Kidney epithelial cell (primary cell): Measurements from ENCODE around the gene TMX2. TPM values are rescaled to one million over a fixed set of nuclear protein-coding genes. Genes with fewer than 3 reads are reported as not detected.
"Not testable (repeated sequence)": the region's sequence is repeated elsewhere in the genome, so short reads cannot be mapped to it uniquely, and the experiment has no call there.

ENCODE experiments used
- DNase-seq: peaks from one replicate; pipeline ENCODE4 v3.0.0-alpha.2; 2010; ENCODE audit warnings: low read depth
- H3K27me3 ChIP-seq: 2 replicates; pipeline ENCODE4 v1.6.0; 2011; ENCODE audit warnings: low read length; ENCODE audit not compliant: control insufficient read depth, insufficient read depth
- H3K36me3 ChIP-seq: 2 replicates; pipeline ENCODE4 v1.5.1; 2011; ENCODE audit warnings: low read length; ENCODE audit not compliant: control insufficient read depth, insufficient read depth
- H3K4me3 ChIP-seq: 2 replicates; pipeline ENCODE4 v1.5.1; 2011; ENCODE audit warnings: low read depth, mild to moderate bottlenecking, control low read depth, low read length
- total RNA-seq: library from RNA; depleted of rRNA; stranded (reverse); fragments of >200 nt; gene quantifications from 2 replicates; pipeline ENCODE4 v1.2.3, GENCODE V29; 2015
- TF ChIP-seq, protein P1 (sequence below): IDR thresholded peaks from 2 replicates; pipeline ENCODE4 v1.5.1; 2011; ENCODE audit warnings: mild to moderate bottlenecking, moderate library complexity, low read length, control low read depth, inconsistent platforms; ENCODE audit not compliant: insufficient read depth, poor library complexity, severe bottlenecking

The TMX2 gene
- total RNA-seq, 1 donor from 2014 or later = 74.0 TPM

DNA sequence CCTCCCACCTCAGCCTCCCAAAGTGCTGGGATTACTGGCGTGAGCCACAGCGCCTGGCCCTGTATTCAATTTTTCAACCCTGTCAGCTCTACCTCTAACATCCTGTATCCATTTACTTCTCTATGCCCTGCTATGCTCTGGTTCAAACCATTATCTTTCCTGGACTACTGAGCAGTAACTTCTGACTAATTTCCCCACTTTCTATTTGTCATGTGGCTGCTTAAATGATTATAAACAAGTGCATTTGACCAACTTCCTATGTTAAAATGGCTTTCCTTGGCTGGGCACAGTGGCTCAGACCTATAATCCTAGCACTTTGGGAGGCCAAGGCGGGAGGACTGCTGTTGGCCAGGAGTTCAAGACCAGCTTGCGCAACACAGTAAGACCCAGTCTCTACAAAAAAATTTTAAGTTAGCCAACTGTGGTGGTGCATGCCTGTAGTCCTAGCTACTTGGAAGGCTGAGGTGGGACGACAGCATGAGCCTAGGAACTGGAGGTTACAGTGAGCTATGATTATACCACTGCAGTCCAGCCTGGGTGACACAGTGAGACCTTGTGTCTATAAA is 2.5 kb upstream of the TMX2 start:
- TF ChIP-seq, protein P1, sequence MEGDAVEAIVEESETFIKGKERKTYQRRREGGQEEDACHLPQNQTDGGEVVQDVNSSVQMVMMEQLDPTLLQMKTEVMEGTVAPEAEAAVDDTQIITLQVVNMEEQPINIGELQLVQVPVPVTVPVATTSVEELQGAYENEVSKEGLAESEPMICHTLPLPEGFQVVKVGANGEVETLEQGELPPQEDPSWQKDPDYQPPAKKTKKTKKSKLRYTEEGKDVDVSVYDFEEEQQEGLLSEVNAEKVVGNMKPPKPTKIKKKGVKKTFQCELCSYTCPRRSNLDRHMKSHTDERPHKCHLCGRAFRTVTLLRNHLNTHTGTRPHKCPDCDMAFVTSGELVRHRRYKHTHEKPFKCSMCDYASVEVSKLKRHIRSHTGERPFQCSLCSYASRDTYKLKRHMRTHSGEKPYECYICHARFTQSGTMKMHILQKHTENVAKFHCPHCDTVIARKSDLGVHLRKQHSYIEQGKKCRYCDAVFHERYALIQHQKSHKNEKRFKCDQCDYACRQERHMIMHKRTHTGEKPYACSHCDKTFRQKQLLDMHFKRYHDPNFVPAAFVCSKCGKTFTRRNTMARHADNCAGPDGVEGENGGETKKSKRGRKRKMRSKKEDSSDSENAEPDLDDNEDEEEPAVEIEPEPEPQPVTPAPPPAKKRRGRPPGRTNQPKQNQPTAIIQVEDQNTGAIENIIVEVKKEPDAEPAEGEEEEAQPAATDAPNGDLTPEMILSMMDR = no peak
- no peak for DNase-seq
- H3K4me3 ChIP-seq = no peak overlapping the region
- H3K27me3 ChIP-seq = no peaks in the 10 kb centered on the region
- H3K36me3 ChIP-seq = no peaks in the 10 kb centered on the region

DNA sequence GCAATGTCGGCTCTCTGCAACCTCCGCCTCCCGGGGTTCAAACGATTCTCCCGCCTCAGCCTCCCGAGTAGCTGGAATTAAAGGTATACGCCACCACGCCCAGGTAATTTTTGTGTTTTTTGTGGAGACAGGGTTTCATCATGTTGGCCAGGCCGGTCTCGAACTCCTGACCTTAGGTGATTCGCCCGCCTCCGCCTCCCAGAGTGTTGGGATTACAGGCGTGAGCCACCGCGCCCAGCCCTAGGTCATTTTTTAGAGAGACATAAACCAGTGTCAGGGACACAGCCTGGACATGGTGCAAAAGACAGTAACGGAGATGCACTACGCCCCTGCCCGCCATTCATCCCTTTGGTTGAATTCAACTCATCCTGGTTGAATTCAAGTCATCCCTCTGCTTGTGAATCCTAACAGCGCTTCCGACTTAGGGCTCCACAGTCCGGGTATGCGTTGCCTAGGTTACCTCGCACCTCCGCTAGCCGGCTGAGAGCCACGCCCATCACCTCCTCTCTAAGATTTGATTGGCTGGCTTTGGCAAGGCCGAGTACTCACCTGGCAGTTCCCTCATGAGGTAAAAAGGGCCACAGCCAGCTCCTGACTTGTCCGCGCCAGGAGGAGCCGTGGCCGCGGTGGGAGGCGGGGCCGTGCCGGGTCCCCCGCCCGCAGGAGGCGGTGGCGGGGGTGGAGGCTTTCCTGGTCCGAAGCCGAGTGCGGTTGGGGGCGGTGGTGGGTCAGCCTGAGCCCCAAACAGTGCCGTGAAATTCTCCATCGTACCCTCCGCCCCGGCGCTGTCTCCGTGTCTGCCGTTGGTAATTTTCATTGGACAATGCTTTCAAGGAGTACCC is 758 bp upstream of the TMX2 start, which contains the start of gene MED19:
Gene MED19 (minus strand): TSS at position 802 of the 842 bp plus-strand sequence. CDS start 36 bp downstream, at position 766.
- TF ChIP-seq, protein P1 = no peak
- DNase-seq = peak; percentile 85
- no peaks in the 10 kb centered on the region for H3K27me3 ChIP-seq
- H3K4me3 ChIP-seq = peak within 1 kb of the TSS; percentile 70
- H3K36me3 ChIP-seq = no peaks in the 10 kb centered on the region

DNA sequence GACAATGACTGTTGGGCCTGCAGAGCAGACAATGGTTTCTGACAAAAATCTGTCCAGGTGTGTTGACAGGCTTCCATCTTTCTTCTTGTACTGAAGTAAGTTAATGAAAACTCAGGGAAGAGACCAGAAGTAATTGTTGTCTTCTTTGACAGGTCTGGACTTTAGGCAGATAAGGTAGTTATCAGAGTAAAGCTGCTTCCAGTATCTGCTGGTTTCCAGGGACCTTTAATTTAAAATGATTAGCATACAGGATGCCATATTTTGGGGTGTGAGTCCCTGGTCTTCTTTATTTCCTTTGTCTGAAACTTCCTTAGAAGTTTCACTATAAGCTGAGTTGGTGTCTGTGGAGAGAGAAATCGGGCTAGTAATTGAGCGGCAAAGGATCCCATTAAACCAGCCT is 1.4 kb downstream of the TMX2 start:
- TF ChIP-seq, protein P1 = no peak
- no peaks in the 10 kb centered on the region for H3K36me3 ChIP-seq
- peak overlapping the region; percentile 70 for H3K4me3 ChIP-seq
- H3K27me3 ChIP-seq = no peaks in the 10 kb centered on the region
- DNase-seq = no peak

DNA sequence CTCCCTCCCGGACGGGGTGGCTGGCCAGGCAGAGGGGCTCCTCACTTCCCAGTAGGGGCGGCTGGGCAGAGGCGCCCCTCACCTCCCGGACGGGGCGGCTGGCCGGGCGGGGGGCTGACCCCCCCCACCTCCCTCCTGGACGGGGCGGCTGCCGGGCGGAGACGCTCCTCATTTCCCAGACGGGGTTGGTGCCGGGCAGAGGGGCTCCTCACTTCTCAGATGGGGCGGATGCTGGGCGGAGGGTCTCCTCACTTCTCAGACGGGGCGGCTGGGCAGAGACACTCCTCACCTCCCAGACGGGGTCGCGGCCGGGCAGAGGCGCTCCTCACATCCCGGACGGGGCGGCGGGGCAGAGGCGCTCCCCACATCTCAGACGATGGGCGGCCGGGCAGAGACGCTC is 4.3 kb downstream of the TMX2 start:
- not testable (repeated sequence) for H3K27me3 ChIP-seq, H3K4me3 ChIP-seq, H3K36me3 ChIP-seq, DNase-seq

DNA sequence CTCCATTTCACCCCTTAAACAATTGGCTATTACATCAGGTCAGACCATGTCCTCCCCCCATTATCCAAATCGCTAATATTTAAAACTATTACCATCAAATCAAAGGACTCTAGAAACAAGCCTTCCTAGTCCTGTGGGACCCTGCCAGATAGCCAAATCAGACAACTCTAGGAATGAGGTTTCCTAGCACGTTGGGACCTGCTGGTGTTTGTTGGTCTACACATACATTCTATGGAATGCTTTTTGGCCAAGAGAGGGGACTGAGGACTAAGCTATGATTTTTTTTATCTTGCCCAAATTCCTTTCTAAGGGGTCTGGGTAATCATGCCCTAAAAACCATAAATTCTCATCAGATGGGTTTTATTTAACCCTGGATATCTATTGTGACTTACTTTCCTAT is 14.8 kb downstream of the TMX2 start:
- TF ChIP-seq, protein P1 = no peak
- no peak for DNase-seq
- no peak overlapping the region for H3K4me3 ChIP-seq
- no peaks in the 10 kb centered on the region for H3K27me3 ChIP-seq
- no peaks in the 10 kb centered on the region for H3K36me3 ChIP-seq

DNA sequence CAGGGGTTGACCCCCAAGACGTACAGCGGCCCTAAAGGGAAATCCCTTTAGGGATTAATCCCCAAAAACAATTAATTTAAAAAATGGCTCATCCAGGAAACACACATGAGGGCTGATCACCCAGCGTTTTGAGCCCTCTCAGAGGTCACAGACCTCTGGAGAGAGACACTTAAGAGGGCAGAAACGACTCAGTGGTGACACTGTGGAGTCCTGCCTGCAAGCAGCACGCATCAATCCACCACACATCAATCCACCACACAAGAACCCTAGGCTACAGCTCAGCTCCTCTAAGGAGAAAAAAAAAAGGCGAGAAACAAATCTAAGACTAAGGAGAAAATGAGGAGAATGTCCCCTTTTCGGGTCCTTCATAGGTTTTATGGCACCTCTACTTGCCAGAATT is 16.4 kb downstream of the TMX2 start:
- no peaks in the 10 kb centered on the region for H3K36me3 ChIP-seq
- H3K4me3 ChIP-seq = no peak overlapping the region
- DNase-seq = no peak
- H3K27me3 ChIP-seq = no peaks in the 10 kb centered on the region
- TF ChIP-seq, protein P1 = no peak
